GM19099 (cell line): ENCODE measurements around the gene AHDC1.

ENCODE experiments used
- POLR2A ChIP-seq: IDR thresholded peaks from 3 replicates; pipeline ENCODE4 v1.6.1; 2011; ENCODE audit warnings: low read depth; ENCODE audit not compliant: insufficient read length; ENCODE audit errors: extremely low read depth

The AHDC1 gene

DNA sequence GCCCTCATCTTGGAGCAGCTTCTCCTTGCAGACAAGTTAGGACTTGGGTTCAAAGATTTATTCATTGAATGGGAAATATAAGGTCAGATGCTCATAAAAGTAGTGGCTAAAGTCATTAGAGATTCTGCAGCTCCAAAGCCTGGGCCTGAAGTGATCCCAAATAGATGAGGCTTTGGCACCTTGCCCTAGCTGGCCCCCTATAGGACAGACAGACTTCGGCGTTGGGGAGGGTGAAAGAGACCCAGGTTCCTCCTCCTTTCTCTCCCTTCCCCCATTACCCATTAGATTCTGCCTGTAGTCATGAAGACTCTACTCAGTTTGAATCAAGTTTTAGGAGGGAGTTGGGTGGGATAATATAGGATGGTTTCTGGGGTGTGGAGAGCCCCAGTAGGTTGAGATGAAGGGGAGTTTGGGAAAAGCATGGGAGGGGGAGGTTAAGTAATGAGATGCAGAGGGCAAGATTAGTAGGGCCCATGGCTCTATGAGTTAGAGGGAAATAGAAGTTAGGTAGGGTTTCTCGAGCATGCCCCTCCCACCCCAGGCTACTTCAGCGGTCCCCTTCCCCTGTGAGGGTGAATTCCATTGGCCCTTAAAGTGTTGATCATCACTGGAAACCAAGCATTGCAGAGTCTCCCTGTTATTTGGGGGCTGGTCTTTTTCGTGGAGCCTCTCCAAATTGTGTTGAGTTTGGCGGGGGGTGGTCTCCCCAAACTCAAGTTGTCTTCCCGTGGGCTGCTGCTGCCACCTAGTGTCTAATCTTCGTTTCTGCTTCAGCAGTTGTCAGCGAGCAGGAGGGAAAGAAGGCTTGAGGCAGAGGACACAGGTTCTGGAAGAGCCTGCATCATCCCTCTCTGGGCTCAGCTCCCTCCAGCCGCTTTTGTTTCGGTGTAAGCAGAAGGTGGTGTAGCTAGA lies 2.1 kb upstream of the AHDC1 start:
- TF ChIP-seq POLR2A, result no peak

DNA sequence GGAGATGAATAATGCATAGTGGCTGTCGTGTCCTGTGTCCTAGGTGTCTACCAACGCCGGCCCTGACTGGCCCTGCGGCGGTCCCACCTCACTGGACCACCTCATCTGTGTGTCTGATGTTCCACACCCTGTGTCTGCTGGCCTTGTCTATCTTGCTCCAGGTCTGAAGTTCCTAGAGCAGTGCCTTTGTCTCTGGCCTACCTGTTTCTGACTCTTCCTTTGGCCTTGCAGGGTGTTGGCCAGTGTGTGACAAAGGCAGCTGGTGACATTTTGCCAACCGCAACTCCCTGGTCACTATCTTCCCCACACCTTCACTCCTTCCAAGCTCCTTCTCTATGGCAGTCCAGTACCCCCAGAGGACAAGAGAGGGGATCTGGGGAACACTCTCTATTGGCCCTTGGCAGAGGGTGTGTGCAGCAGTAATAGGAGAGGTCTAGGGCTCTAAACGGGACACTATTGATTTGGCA lies 1.4 kb upstream of the AHDC1 start:
- no peak for TF ChIP-seq POLR2A

- TF ChIP-seq POLR2A, result no peak
Observed at GRCh38 chr1:27604579-27605299, 795 bp upstream of the AHDC1 start.

- no peak for TF ChIP-seq POLR2A
Observed at GRCh38 chr1:27603309-27603680, 649 bp downstream of the AHDC1 start.

GRCh38 chr1:27602462-27603308 lies 1.3 kb downstream of the AHDC1 start:
- TF ChIP-seq POLR2A, result no peak

DNA sequence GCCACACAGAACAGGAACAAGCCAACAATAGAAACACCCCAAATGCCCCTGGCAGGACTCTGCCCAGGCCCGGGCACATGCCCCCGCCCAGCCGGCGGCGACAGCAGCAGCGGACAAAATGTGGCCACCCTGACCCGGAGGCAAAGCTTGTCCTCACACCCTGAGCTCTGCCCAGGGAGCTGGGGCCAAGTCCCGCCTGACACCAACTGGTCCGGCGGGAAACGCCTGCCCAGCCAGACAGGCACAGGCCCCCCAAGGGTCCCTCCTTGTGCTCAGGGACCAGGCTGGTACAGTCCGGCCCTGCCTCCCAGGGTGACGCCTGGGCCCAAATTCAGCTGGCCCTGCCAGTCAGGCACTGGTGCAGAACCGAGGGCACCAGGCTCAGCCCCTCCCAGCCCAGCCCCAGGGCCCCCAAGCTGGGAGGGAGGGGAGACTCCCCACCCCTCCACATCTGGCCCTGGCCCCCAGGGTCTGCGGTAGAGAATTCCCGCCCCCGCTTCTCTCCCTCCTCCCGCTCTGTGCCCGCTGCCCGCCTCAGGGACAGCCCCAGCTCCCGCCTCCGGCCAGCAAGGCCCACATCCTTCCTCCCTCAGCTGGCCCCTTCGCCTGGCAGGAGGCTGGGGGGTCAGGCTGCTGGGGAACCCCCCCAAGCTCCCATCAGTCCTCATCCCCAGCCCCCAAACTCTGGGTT lies 2.0 kb downstream of the AHDC1 start:
- no peak for TF ChIP-seq POLR2A

GRCh38 chr1:27601321-27601770 lies 2.6 kb downstream of the AHDC1 start:
- TF ChIP-seq POLR2A, result no peak

GRCh38 chr1:27600498-27601175 lies 3.3 kb downstream of the AHDC1 start:
- no peak for TF ChIP-seq POLR2A

DNA sequence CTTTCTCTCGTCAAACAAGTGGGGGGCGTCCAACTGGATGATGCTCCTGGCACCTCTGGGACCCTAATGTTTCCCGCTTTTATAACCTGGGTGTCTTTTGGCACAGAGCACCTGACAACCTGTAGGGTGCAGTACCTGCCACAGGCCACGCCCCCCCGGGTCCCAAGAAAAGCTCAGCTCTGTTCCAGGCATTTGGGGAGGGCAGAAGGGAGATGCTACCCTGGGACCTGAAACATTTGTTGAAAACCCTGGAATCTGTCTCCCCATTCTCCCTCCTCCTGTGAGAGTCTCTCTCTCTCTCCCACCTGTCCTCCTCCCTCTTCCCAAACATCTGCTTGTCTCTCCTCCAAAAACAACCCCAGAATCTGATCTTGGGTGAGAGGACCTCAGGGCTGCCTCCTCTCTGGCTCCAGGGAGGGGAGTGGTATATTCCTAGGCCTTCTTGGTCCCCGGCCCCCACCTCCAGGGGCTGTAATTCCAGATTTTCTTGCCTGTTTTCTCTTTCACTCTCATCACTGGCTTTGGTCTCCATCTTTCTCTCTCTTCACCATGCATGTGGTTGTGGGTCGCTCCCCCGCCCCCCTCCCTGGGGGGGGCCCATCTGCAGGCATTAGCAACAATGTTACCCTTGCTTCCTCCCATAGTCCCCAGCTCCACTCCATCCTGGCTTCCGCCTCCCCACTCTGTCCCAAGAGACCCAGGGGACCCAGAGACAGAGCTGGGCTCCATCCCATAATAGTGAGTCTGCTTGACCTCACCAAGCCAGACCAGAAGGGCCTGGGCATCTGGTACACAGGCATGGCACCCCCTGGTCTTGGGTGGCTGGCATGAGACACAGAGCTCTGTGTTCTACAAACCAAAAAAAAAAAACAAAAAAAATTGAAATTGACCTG lies 4.1 kb downstream of the AHDC1 start:
- TF ChIP-seq POLR2A, result no peak

DNA sequence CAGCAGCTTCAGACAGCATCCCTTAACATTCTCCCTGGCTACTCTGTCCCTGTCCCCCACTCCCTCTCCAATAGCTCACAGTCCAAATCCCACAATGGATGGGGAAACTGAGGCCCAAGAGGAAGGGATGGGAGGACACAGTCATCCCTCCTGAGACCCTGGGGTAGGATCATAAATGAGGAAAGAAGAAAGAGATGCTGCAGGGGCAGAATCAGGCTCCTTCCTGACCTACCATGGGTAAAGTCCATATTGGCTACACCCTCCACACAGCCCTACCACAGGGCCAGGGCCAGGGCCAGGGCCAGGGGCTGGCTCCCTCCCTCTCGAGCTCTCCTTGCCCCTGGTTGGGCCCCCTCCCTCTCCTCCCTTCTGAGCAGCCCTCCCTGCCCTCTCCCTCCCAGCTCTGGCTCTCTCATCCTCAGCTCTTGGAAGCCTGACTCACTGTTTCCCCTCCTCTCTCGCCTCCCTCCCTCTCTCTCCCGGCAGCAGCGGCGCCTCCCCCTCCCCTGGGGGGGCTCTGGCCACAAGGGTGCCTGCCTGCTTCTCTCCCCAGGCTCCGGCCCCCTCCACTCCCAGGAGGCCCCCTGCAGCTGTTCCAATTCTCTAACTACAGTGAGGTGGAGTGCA lies 4.9 kb downstream of the AHDC1 start:
- no peak for TF ChIP-seq POLR2A

DNA sequence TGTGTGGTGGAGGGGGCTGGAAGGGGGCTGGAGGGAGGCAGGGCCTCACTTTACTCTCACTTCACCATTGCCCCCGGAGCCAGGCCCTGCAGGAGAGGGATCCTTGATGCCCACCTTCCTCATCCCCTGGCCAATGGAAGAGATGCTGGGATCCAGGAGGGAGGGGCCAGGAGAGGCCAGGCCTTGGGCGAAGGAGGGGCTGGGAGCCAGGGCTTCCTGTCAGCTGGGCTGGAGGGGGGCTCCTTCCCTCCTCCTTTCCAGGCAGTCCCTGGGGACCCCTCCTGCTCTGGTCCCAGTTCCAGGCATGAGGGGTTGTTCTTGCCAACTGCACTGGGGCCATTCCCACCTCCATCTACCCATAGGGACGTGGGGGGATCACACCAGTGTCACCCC lies 5.7 kb downstream of the AHDC1 start:
- no peak for TF ChIP-seq POLR2A

GRCh38 chr1:27597516-27598294 lies 6.2 kb downstream of the AHDC1 start:
- no peak for TF ChIP-seq POLR2A
